HepG2 (cell line): Measurements from ENCODE around the gene HRC. TPM values are rescaled to one million over a fixed set of nuclear protein-coding genes. Genes with fewer than 3 reads are reported as not detected.

Experiments
- CEBPB ChIP-seq: IDR thresholded peaks from 2 replicates; pipeline ENCODE4 v1.6.1; 2011; ENCODE audit warnings: low read depth, low read length, improper control_type of control experiment, borderline replicate concordance
- FOSL1 ChIP-seq: sonication (generic); formaldehyde crosslinking; IDR thresholded peaks from 2 replicates; pipeline ENCODE4 v1.9.0; 2021; ENCODE audit warnings: missing genetic modification reagents, borderline replicate concordance
- GATAD2A ChIP-seq: IDR thresholded peaks from 2 replicates; pipeline ENCODE4 v1.6.1; 2016
- HDAC6 ChIP-seq: fragments of 200-600 bp; sonication (generic); IDR thresholded peaks from 2 replicates; pipeline ENCODE4 v1.7.0; 2017; ENCODE audit warnings: mild to moderate bottlenecking, antibody characterized with exemption, low read length, low read depth
- HNRNPL ChIP-seq: fragments of 200-400 bp; formaldehyde crosslinking; IDR thresholded peaks from 2 replicates; pipeline ENCODE4 v1.6.1; 2017; ENCODE audit warnings: mild to moderate bottlenecking, low read depth, low read length
- KLF12 ChIP-seq: sonication (generic); formaldehyde crosslinking; IDR thresholded peaks from 2 replicates; pipeline ENCODE4 v1.4.0; 2020; ENCODE audit warnings: missing genetic modification reagents, borderline replicate concordance
- LCORL ChIP-seq, 2 experiments: fragments of 450-650 bp in 1 of 2; sonication (generic) in 1 of 2; formaldehyde crosslinking in 1 of 2; IDR thresholded peaks; 2 replicates each; pipeline versions ENCODE4 v1.5.0 to v1.6.1; 2017 to 2020; ENCODE audit warnings: antibody characterized with exemption in 1 of 2, missing genetic modification reagents in 1 of 2
- NONO ChIP-seq, 2 experiments: fragments of 450-650 bp in 1 of 2; sonication (generic) in 1 of 2; formaldehyde crosslinking in 1 of 2; IDR thresholded peaks in 1 of 2; conservative IDR thresholded peaks in 1 of 2; 2 replicates each; pipeline versions ENCODE4 v1.6.1 to v1.8.0; 2017 to 2022; ENCODE audit warnings: mild to moderate bottlenecking in 1 of 2, missing genetic modification reagents in 1 of 2, moderate library complexity in 1 of 2
- NPAS2 ChIP-seq: sonication (generic); formaldehyde crosslinking; IDR thresholded peaks from 2 replicates; pipeline ENCODE4 v1.8.0; 2022; ENCODE audit warnings: mild to moderate bottlenecking, missing genetic modification reagents, borderline replicate concordance
- NR0B2 ChIP-seq: sonication (generic); formaldehyde crosslinking; IDR thresholded peaks from 2 replicates; pipeline ENCODE4 v1.4.0; 2020; ENCODE audit warnings: mild to moderate bottlenecking, missing genetic modification reagents
- PAX8 ChIP-seq: sonication (generic); formaldehyde crosslinking; IDR thresholded peaks from 2 replicates; pipeline ENCODE4 v1.8.0; 2022; ENCODE audit warnings: mild to moderate bottlenecking, missing genetic modification reagents, borderline replicate concordance
- RARA ChIP-seq: IDR thresholded peaks from 2 replicates; pipeline ENCODE4 v1.6.1; 2016; ENCODE audit warnings: missing genetic modification reagents, missing compliant biosample characterization
- RBFOX2 ChIP-seq: fragments of 200-400 bp; formaldehyde crosslinking; IDR thresholded peaks from 2 replicates; pipeline ENCODE4 v1.6.1; 2017; ENCODE audit warnings: low read depth, mild to moderate bottlenecking, low read length
- SALL1 ChIP-seq: sonication (generic); formaldehyde crosslinking; IDR thresholded peaks from 2 replicates; pipeline ENCODE4 v1.8.0; 2022; ENCODE audit warnings: mild to moderate bottlenecking, missing genetic modification reagents
- SKI ChIP-seq: fragments of 450-650 bp; IDR thresholded peaks from one replicate; pipeline ENCODE4 v1.6.1; 2018; ENCODE audit warnings: mild to moderate bottlenecking; ENCODE audit not compliant: partially characterized antibody
- SOX13 ChIP-seq, 3 experiments: fragments of 450-650 bp in 1 of 3; sonication (generic) in 1 of 3; formaldehyde crosslinking in 1 of 3; IDR thresholded peaks in 2 of 3; conservative IDR thresholded peaks in 1 of 3; 2 replicates each; pipeline versions ENCODE4 v1.5.0 to v1.6.1; 2016 to 2020; ENCODE audit warnings: antibody characterized with exemption in 1 of 3, mild to moderate bottlenecking in 1 of 3, missing compliant biosample characterization in 1 of 3, missing genetic modification reagents in 1 of 3, moderate library complexity in 1 of 3
- SUZ12 ChIP-seq: fragments of 150-350 bp; IDR thresholded peaks from 2 replicates; pipeline ENCODE4 v1.6.1; 2014; ENCODE audit warnings: low read depth, low read length
- TARDBP ChIP-seq: sonication (generic); formaldehyde crosslinking; IDR thresholded peaks from 2 replicates; pipeline ENCODE4 v1.8.0; 2022; ENCODE audit warnings: mild to moderate bottlenecking, missing genetic modification reagents
- ZBTB10 ChIP-seq: sonication (generic); formaldehyde crosslinking; IDR thresholded peaks from 2 replicates; pipeline ENCODE4 v1.4.0; 2020; ENCODE audit warnings: missing genetic modification reagents, borderline replicate concordance
- ZFP1 ChIP-seq: IDR thresholded peaks from 2 replicates; pipeline ENCODE4 v1.6.1; 2016
- ZMYM4 ChIP-seq: sonication (generic); formaldehyde crosslinking; IDR thresholded peaks from 2 replicates; pipeline ENCODE4 v1.8.1; 2023; ENCODE audit warnings: mild to moderate bottlenecking, missing genetic modification reagents
- ZNF230 ChIP-seq: sonication (generic); formaldehyde crosslinking; IDR thresholded peaks from 2 replicates; pipeline ENCODE4 v1.4.0; 2020; ENCODE audit warnings: mild to moderate bottlenecking, missing genetic modification reagents
- ZNF24 ChIP-seq: fragments of 450-650 bp; IDR thresholded peaks from 2 replicates; pipeline ENCODE4 v1.6.1; 2017; ENCODE audit warnings: antibody characterized with exemption, mild to moderate bottlenecking
- ZNF251 ChIP-seq: sonication (generic); formaldehyde crosslinking; IDR thresholded peaks from 2 replicates; pipeline ENCODE4 v1.9.0; 2021; ENCODE audit warnings: mild to moderate bottlenecking, missing genetic modification reagents
- ZNF768 ChIP-seq: sonication (generic); formaldehyde crosslinking; IDR thresholded peaks from 2 replicates; pipeline ENCODE4 v1.4.0; 2020; ENCODE audit warnings: missing genetic modification reagents
- ZNF788 ChIP-seq: sonication (generic); formaldehyde crosslinking; IDR thresholded peaks from 2 replicates; pipeline ENCODE4 v1.5.0; 2020; ENCODE audit warnings: mild to moderate bottlenecking, missing genetic modification reagents, borderline replicate concordance
- ZNF883 ChIP-seq: sonication (generic); formaldehyde crosslinking; IDR thresholded peaks from 2 replicates; pipeline ENCODE4 v1.5.1; 2020; ENCODE audit warnings: mild to moderate bottlenecking, missing genetic modification reagents; ENCODE audit errors: not compliant biosample characterization
- polyA plus RNA-seq, 8 experiments: library from polyadenylated mRNA; depleted of rRNA in 3 of 8; stranded (reverse) in 7 of 8; unstranded in 1 of 8; fragments of >200 nt; fragmentation: Illumina TruSeq in 4 of 8; extraction: Trizol in 4 of 8; gene quantifications; 2 replicates each; pipeline versions ENCODE4 v1.2.1 to v1.2.3, GENCODE V29; 2011 to 2016; ENCODE audit warnings: low read depth in 4 of 8, missing spikeins in 1 of 8, mixed read lengths in 1 of 8; ENCODE audit not compliant: insufficient read depth in 1 of 8
- total RNA-seq, 5 experiments: library from RNA; depleted of rRNA; stranded (reverse); fragments of >200 nt; fragmentation: Illumina TruSeq; extraction: Trizol; gene quantifications; 2 replicates each; pipeline ENCODE4 v1.2.3, GENCODE V29; 2016; ENCODE audit warnings: low read depth in 1 of 5
- TF ChIP-seq, protein P1 (sequence below): IDR thresholded peaks from 2 replicates; pipeline ENCODE4 v1.6.1; 2016; ENCODE audit warnings: low read depth, borderline replicate concordance

The HRC gene
- total and polyA plus RNA-seq, 2 of the 13 experiments (the other 11 are each of a cell fraction or from before 2014, with no cell fraction given), result 3.6 to 15.4 TPM

DNA sequence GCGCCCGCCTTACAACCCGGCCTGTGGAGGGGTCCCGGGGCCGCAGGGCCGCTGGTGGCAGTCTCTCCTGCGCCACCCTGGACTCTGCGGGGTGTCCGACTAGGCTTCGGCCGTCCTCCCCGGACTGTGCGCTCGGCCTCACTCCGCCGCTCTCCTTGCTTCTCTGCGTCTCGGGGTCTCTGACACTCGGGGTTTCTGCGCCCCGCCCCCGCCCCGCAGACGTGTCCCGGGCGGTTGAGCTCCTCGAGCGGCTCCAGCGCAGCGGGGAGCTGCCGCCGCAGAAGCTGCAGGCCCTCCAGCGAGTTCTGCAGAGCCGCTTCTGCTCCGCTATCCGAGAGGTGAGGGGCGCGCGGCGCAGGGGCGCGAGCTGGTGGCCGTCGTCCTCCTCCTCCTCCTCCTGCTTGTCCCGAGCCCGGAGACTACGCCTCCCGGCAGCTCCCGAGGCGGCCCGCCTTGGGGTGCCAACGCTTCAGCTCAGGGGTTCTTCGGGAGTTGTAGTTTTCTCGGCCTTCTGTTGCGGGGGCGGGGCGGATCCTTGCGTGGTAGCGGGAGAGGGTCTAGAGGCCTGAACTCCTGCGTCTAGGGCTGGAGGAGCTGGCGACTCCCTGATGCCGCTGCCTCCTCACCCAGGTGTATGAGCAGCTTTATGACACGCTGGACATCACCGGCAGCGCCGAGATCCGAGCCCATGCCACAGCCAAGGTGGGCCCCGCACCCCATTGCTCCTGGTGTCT lies 40.4 kb downstream of the HRC start (continued):
- TF ChIP-seq ZBTB10 (CRISPR knock-in tag), result no peak
- no peak for TF ChIP-seq GATAD2A (CRISPR knock-in tag)
- TF ChIP-seq SALL1 (CRISPR knock-in tag), result 0 out of 2 replicates have a peak, but pooled peaks have one; percentile 31
- TF ChIP-seq FOSL1 (CRISPR knock-in tag), result no peak
- TF ChIP-seq SKI, result no peak
- TF ChIP-seq ZFP1, result no peak
- no peak for TF ChIP-seq ZNF788 (CRISPR knock-in tag)
- TF ChIP-seq SOX13 (IDR thresholded peaks at IDR 0.05), result no peak
- TF ChIP-seq SOX13 (CRISPR knock-in tag; conservative IDR thresholded peaks at IDR 0.05 in 1 of 2, IDR thresholded peaks at IDR 0.05 in 1 of 2), result no peak
- TF ChIP-seq ZNF883 (CRISPR knock-in tag), result no peak
- TF ChIP-seq CEBPB, result no peak
- TF ChIP-seq LCORL (IDR thresholded peaks at IDR 0.05), result no peak
- peak; percentile 64; the same call in 1 of the 2 replicates for TF ChIP-seq LCORL (CRISPR knock-in tag; IDR thresholded peaks at IDR 0.05)
- TF ChIP-seq HNRNPL, result no peak
- peak; percentile 17; the same call in 1 of the 2 replicates for TF ChIP-seq SUZ12
- no peak for TF ChIP-seq ZNF24
- TF ChIP-seq ZNF230 (CRISPR knock-in tag), result no peak
- peak; percentile 2; the same call in 1 of the 2 replicates for TF ChIP-seq KLF12 (CRISPR knock-in tag)
- TF ChIP-seq NONO (IDR thresholded peaks at IDR 0.05), result no peak
- peak; percentile 42; the same call in 1 of the 2 replicates for TF ChIP-seq NONO (CRISPR knock-in tag; conservative IDR thresholded peaks at IDR 0.05)
- peak; percentile 31; the same call in 1 of the 2 replicates for TF ChIP-seq ZNF768
- no peak for TF ChIP-seq TARDBP (CRISPR knock-in tag)
- TF ChIP-seq ZNF251, result no peak
- TF ChIP-seq NR0B2, result no peak
- no peak for TF ChIP-seq RARA (CRISPR knock-in tag)
- TF ChIP-seq PAX8, result 0 out of 2 replicates have a peak, but pooled peaks have one; percentile 30
- no peak for TF ChIP-seq NPAS2 (CRISPR knock-in tag)
- peak; percentile 26 for TF ChIP-seq RBFOX2
- TF ChIP-seq, protein P1, sequence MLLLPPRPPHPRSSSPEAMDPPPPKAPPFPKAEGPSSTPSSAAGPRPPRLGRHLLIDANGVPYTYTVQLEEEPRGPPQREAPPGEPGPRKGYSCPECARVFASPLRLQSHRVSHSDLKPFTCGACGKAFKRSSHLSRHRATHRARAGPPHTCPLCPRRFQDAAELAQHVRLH, result no peak
- TF ChIP-seq ZMYM4 (CRISPR knock-in tag), result no peak
- TF ChIP-seq HDAC6, result no peak
